Placental epithelial cell (primary cell): Measurements from ENCODE around the gene MSRB2. TPM values are rescaled to one million over a fixed set of nuclear protein-coding genes. Genes with fewer than 3 reads are reported as not detected.

Experiments
- small RNA-seq: library from RNA; depleted of rRNA; stranded (forward); fragments of <200 nt; gene quantifications from one replicate; pipeline ENCODE3, GENCODE V24; 2012
- total RNA-seq: library from RNA; depleted of rRNA; stranded (reverse); fragments of >200 nt; gene quantifications from 2 replicates; pipeline ENCODE4 v1.2.3, GENCODE V29; 2012

Gene MSRB2
- 7.5 and 9.0 TPM in 2 replicates for total RNA-seq

GRCh38 chr10:23095404-23095965 is at the start of gene MSRB2:
Gene MSRB2 (plus strand): TSS chr10:23095579. CDS start chr10:23095609, 30 bp downstream.

Small RNAs within 50 kb of the gene (small RNA-seq; reads per million reads assigned to genes)
- 0.12 reads per million for gene RF00561

Other genes starting within 250 kb of the MSRB2 start
- gene ARMC3, start 167.5 kb upstream of the MSRB2 start, total RNA-seq, result not detected in 2 replicates
- gene PTF1A, start 96.7 kb downstream of the MSRB2 start, total RNA-seq, result 0.79 TPM in 1 of 2 replicates, not detected in the other
- gene C10orf67, start 249.2 kb downstream of the MSRB2 start, total RNA-seq, result 0.33 TPM in 1 of 2 replicates, not detected in the other